EH (cell line): Measurements from ENCODE around the gene MFSD8.
"Not testable (repeated sequence)": the region's sequence is repeated elsewhere in the genome, so short reads cannot be mapped to it uniquely, and the experiment has no call there.

Experiments
- DNase-seq: peaks from one replicate; pipeline ENCODE4 v3.0.0-alpha.2; 2015; ENCODE audit warnings: low read depth

MFSD8 gene, protein sequence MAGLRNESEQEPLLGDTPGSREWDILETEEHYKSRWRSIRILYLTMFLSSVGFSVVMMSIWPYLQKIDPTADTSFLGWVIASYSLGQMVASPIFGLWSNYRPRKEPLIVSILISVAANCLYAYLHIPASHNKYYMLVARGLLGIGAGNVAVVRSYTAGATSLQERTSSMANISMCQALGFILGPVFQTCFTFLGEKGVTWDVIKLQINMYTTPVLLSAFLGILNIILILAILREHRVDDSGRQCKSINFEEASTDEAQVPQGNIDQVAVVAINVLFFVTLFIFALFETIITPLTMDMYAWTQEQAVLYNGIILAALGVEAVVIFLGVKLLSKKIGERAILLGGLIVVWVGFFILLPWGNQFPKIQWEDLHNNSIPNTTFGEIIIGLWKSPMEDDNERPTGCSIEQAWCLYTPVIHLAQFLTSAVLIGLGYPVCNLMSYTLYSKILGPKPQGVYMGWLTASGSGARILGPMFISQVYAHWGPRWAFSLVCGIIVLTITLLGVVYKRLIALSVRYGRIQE

DNA sequence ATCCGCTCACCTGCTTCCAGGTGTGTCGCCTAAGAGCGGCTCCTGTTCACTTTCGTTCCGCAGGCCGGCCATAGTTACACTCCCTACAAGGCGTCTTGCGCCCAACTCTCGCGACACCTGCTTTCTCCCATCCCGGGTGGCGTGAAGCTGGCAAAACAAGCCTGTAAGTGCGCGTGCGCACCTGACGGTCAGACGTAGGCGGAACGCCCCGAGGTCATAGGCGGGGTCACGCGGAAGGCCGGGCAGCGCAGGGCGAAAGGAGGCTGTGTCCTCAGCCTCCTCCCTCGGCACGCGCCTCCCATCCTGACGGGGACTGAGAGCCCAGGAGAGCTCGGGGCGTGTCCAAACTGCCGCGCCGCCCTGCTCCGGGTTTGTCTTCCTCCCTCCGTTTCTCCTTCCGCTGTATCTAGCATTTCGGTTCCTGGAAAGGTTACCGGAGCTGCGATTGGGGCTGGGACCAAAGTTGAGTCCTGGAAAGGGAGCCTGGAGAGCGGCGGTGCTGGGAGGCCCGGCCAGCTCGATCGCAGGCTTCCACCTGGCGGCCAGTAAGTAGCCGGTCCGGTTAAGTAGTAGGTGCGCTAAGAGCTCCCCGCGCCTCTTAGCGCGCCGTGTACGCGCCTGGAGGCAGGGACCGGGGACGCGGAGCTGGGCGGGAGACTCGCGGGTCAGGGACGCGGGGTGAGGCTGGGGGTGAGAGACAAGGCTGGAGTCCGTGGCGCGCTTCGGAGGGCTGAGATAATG, at the start of gene MFSD8, which contains the start of gene ABHD18:
Gene MFSD8 (minus strand): TSS at position 112 of the 741 bp plus-strand sequence. CDS start 40 bp downstream, at position 72.
Gene ABHD18 (plus strand): TSS at position 345 of the 741 bp plus-strand sequence. CDS start 17,550 bp downstream, outside the sequence.
- DNase-seq = peak; percentile 99

DNA sequence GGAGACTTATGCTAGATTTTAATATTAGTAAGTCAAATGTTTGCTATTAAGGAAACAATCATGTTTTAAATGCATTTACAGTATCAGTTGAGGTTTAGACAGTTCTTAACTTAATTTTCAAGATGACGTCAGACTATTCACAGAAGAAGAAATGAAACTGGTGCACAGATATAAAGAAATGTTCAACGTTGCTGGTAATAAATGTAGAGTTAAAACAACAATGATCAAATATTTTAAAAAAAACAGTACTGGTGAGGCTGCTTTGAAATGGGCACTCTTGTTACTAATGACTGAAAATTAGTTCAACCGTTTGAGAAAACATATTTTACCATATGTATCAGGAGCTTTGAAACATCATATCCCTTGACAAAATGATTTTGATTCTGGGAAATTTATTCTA, 44.5 kb upstream of the MFSD8 start:
- no peak for DNase-seq

DNA sequence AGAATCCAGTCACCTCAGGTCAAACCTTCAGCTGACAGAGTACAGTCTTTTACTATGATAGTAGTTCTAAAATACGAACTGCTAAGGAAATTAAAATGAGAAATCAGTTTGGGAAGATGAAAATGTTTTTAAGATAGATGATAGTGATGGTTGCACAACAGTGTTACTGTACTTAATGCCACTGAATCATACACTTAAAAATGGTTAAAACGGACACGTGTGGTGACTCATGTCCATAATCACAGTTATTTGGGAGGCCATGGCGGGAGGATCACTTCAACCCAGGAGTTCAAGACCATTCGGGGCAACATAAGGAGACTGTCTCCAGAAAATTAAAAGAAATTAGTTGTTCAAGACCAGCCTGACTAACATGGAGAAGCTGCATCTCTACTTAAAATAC, 41.6 kb upstream of the MFSD8 start:
- DNase-seq = peak; percentile 33

DNA sequence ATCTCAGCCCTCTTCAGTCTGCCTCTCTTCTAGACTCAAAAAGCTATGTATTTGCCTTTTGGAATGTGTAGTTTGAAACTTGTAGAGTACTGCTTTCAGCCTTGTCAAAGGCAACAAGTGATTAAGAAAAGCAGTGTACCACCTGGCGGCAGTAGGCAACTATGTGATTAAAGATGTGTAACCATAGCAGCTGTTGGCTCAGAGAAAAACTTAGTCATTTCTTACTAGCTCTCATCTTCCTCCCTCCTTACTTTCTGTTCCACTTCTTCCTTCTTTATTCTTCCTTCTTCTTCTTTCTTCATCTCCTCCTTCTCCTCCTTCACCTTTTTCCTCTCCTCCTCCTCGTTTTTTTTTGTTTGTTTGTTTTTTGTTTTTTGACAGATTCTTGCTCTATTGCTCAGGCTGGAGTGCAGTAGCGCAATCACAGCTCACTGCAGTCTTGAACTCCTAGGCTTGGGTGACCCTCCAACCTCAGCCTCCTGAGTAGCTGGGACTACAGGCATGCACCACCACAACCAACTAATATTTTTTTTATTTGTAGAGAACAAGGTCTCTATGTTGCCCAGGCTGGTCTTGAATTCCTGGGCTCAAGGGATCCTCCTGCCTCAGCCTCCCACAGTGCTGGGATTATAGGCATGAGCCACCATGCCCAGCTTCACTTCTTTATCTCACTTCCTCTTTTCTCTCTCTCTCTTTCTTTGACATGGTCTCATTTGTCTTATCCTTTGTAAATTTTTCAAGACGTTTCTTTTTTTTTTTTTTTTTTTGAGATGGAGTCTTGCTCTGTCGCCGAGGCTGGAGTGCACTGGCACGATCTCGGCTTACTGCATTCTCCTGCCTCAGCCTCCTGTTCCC, 32.8 kb upstream of the MFSD8 start:
- peak; percentile 28 for DNase-seq

DNA sequence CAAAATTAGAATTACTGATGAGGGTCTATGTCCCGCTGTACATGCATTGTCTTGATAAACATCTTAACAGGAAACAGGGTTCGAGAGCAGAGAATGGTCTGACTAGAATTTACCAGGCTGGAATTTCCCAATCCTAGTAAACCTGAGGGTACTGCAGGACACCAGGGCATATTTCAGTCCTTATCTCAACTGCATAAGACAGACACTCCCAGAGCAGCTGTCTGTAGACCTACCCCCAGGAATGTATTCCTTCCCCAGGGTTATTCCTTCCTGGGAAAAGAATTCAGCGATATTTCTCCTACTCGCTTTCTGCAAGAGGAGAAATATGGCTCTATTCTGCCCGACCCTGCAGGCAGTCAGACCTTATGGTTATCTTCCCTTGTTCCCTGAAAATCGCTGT, 31.5 kb upstream of the MFSD8 start:
- DNase-seq = not testable (repeated sequence)

DNA sequence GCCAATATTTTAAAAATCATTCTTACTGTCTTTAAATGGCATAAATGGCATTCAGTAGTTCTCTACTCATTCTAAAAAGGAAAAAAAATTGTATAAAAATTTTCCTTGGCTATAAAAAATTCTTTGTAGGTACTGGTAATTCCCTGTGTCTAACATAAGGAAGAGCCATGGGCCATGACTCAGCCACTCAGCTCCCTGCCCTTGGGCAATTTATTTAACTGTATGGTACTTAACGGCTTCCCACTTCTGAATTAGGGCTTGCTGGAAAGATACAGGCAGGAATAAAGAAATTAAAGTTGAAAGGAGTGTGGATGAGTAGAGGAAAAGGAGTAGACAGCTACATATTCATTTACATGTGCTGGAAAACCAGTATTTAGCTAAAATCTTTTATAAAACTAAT, 30.8 kb upstream of the MFSD8 start:
- peak; percentile 81 for DNase-seq

DNA sequence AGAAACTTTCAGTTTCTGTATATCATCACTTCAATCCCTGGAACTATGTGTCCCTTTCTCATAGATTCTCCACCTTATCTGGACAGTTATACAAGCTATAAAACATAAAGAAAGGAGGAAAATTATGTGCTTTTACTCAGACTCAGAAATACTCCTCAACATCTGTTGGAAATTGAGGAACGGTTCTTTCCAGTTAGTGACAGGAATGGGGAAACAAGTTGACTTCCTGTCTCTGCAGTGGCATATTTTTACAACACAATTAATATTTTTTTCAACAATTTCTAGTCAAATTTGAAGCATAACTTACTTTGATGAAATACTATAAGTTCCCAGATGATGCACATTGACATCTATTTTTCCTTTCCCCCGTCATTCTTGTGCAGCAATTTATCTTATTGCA, 28.2 kb upstream of the MFSD8 start:
- DNase-seq = no peak

DNA sequence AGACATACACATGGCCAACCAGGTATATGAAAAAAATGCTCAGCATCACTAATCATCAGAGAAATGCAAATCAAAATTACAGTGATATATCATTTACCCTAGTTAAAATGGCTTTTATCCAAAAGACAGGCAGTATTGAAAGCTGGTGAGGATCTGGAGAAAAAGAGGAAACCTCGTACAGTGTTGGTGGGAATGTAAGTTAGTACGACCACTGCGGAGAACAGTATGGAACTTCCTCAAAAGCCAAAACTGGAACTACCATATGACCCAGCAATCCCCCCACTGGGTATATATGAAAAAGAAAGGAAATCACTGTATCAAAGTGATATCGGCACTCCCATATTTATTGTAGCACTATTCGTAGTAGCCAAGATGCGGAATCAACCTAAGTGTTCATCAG, 23.7 kb upstream of the MFSD8 start:
- no peak for DNase-seq

DNA sequence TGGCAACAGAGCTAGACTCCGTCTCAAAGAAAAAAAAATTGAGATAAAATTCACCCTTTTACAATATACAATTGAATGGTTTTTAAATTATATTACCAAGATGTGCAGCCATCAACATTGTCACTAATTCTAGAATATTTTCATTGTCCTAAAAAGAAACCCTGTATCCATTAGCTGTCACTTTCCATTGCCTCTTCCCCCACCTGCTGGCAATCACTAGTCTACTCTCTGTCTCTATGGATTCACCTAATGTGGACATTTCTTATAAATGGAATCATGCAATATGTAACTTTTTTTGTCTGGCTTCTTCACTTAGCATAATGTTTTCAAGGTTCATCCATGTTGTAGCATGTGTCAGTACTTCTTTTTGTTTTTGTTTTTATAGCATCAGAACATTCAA, 21.0 kb upstream of the MFSD8 start:
- DNase-seq = no peak

DNA sequence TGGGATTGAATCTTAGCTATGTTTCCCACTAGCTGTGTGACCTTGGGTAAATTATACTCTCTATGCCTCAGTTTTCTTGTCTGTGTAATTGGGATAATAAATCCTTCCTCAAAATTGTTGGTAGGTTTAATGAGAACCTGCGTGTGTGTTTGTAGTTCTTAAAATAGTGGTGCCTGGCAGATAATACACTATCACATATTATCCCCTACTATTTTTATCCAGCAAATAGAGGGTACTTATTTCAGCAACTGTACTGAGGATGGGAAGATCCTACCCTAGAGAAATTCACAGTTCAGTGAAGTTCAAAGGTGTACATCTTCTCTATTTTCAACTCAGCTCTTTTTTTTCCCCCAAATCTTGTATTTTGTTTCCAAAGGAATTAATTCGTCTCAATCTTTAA, 17.5 kb upstream of the MFSD8 start:
- no peak for DNase-seq

DNA sequence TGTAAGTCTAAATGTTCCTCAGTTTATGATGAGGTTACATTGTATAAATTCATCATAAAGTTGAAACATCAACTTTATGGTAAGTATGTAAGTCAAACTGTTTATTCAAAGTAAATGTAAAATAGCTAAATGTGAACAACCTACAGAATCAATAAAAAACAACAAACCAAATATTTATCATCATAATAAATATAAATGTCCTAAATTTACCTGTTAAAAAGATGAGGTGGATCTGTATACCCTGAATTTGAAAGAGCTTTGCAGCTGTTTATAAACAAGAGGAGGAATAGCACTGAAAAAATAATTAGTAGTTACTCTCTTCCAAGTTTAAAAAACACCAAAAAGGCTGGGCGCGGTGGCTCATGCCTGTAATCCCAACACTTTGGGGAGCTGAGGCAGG, 14.0 kb upstream of the MFSD8 start:
- DNase-seq = no peak

DNA sequence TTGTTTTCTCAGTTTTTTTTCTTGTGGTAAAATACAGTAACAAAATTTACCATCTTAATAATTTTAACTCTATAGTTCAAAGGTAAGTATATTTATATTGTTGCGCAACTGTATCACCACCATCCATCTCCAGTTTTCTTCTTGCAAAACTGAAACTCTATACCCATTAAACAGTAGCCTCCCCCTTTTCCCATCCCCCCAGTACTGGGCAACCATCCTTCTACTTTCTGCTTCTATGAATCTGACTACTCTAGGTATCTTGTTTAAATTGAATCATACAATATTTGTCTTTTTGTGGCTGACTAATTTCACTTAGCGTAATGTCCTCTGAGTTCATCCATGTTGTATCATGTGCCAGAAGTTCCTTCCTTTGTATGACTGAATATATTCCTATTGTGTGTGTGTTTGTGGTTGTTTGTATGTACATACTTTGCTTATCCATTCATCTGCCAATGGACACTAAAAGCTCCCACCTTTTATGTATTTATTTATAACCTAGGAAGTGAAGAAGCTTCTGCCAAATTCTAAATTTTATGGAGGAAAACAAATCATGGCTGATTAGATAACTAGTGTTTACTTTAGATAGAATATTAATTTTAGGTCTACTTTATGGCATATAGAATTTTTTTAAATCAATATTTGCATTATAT, 10.3 kb upstream of the MFSD8 start:
- DNase-seq = no peak

DNA sequence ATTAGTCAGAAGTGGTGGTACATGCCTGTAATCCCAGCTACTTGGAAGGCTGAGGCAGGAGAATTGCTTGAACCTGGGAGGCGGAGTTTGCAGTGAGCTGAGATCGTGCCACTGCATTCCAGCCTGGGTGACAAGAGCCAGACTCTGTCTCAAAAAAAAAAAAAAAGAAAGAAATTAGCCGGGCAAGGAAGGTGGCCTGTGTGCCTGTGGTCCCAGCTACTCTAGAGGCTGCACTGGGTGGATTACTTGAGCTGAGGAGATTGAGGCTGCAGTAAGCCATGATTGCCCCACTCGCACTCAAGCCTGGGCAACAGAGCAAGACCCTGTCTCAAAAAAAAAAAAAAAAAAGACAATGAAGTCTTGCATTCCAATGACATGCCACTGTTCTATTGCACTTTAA, 6.0 kb upstream of the MFSD8 start:
- DNase-seq = not testable (repeated sequence)

DNA sequence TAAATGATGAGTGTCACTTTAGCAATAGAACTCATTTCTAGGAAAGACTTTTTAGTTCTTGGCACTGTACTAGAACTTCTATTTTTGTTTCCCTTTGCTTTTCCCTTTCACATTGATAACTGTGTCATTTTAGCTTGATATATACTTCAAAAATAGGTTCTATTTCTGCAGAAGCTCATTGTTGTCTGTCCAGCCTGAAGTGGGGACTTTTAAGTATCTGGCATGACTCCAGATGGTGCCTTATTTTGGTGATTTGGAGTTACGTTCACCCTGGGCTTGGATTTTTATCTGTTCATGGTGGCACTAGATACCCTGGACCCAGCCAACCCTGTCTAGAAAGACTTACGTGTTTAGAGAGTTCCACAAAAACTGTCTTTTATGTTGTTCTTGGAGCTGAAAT, 3.6 kb upstream of the MFSD8 start:
- no peak for DNase-seq

DNA sequence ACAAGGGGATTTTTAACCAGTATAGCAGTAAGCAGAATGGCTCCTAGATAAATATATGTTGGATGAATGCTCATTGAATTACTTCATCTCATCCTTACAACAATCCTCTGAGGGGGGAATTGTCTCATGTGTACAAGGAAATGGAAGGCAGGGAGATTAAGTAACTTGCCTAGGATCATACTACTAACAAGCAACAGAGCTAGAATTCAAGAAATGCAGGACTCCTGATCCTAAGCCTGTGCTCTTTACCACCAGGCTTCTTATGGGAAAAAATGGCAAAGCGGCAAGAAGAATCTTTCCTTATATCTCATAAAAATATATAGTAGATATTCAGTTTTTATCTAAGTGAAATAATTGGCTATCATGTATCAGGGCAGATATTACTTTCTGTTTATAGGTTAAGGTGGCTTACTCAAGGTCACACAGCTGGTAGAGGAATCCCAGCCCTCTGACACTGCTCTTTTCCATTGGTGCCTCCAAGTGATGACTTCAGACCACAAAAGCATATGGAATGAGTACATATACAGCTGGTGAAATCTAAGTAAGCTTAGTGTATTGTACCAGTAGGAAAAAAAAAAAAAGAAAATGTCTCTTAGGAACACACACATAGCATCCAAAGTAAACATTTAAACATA, 2.3 kb upstream of the MFSD8 start:
- DNase-seq = no peak

DNA sequence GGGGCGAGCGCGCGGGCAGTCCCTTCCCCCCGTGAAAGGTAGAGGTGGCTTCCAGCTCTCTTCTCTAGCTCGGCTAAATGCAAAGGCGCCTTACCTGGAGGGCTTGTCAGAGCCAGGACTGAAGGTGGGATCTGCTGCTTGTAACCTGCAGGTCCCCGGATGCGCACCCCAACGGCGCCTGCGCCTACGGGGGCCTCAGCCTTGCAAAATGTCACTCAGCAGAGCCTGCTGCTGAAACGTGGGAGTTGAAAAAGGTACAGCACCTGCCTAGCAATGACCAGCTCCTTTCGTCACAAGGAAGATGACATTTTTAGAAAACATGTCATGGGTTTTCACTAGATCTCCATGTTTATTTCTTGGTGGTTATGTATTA, 816 bp upstream of the MFSD8 start:
- peak; percentile 43 for DNase-seq

DNA sequence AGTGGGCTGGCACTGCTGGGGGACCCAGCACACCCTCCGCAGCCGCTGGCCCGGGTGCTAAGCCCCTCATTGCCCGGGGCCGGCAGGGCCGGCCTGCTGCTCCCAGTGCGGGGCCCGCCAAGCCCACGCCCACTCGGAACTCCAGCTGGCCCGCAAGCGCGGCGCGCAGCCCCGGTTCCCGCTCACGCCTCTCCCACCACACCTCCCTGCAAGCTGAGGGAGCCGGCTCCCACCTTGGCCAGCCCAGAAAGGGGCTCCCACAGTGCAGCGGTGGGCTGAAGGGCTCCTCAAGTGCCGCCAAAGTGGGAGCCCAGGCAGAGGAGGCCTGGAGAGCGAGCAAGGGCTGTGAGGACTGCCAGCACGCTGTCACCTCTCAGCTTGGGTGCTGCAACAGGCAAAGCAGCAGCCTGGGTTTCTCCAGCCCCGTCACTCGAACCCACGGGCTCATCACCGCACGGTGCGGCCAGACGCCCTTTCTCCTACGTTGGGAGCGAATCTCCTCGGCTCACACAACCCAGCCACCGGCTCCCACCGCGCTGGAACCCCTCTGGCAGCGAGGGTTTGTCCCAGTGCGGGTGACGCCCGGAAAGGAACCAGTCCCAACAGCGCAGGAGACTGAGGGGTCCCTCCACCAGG, 429 bp downstream of the MFSD8 start:
- DNase-seq = not testable (repeated sequence)

DNA sequence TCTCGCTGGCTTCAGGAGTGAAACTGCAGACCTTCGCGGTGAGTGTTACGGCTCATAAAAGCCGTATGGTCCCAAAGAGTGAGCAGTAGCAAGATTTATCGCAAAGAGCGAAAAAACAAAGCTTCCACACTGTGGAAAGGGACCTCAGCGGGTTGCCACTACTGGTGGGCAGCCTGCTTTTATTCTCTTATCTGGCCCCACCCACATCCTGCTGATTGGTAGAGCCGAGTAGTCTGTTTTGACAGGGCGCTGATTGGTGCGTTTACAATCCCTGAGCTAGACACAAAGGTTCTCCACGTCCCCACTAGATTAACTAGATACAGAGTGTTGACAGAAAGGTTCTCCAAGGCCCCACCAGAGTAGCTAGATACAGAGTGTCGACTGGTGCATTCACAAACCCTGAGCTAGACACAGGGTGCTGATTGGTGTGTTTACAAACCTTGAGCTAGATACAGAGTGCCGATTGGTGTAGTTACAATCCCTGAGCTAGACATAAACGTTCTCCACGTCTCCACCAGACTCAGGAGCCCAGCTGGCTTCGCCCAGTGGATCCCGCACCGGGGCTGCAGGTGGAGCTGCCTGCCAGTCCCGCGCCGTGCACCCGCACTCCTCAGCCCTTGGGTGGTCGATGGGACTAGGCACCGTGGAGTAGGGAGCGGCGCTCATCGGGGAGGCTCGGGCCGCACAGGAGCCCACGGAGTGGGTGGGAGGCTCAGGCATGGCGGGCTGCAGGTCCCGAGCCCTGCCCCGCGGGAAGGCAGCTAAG, 1.2 kb downstream of the MFSD8 start:
- not testable (repeated sequence) for DNase-seq

DNA sequence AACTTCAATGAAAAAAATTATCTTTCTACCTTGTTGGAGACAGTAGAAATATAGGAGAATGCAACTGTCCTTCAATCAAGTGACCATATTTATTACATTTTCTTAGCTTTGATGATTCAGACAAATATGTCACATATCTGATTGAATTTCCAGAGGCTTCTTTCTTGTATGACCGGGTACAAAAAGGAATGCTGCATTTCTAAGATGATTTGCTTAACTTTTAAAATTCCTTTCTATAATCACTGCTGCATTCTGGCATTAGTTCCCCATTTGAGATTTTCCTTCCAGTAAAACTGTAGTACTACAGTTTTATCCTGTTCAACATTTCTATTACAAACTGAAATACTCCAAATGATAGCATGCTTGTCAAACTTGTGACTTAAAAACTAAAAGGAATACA, 5.2 kb downstream of the MFSD8 start:
- DNase-seq = peak; percentile 46

DNA sequence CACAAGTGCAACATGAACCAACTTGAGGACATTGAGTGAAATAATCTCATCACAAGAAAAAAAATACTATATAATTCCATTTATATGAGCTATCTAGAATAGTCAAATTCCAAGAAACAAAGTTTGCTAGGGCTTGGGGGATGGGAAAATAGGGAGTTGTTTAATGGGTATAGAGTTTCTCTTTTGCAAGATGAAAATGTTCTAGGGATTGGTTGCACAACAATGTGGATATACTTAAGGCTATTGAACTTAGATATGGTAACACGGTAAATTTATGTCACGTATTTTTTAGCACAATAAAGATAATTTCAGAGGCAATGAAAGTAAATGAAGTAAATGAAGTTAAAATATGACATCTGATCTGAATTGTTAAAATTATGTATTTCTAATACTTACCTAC, 7.9 kb downstream of the MFSD8 start:
- DNase-seq = no peak
